ENCODE measurements around the gene LRMDA. TPM values are rescaled to one million over a fixed set of nuclear protein-coding genes. Genes with fewer than 3 reads are reported as not detected.

LRMDA gene
- total RNA-seq, 1 experiment from 2014 or later: 4.8 TPM

DNA sequence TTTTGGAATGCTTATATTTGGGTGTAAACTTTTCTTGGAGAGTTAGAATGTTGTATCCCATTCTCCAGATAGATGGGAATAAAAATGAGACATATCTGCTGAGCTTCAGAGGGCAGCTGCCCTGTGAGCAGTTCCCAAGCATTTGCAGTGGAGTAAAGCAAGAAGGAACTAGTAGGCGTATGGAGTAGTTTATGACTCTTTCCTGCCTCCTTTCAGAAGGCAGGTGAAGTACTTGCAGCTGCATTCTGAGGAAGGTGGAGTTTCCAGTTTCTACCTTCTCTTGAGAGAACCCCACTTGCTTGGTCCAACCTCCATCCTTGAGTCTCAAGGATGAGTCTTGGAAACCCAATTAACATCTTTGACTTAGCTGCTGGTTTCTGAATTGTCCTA is 563.6 kb downstream of the LRMDA start (continued):
- TF ChIP-seq, protein P1, sequence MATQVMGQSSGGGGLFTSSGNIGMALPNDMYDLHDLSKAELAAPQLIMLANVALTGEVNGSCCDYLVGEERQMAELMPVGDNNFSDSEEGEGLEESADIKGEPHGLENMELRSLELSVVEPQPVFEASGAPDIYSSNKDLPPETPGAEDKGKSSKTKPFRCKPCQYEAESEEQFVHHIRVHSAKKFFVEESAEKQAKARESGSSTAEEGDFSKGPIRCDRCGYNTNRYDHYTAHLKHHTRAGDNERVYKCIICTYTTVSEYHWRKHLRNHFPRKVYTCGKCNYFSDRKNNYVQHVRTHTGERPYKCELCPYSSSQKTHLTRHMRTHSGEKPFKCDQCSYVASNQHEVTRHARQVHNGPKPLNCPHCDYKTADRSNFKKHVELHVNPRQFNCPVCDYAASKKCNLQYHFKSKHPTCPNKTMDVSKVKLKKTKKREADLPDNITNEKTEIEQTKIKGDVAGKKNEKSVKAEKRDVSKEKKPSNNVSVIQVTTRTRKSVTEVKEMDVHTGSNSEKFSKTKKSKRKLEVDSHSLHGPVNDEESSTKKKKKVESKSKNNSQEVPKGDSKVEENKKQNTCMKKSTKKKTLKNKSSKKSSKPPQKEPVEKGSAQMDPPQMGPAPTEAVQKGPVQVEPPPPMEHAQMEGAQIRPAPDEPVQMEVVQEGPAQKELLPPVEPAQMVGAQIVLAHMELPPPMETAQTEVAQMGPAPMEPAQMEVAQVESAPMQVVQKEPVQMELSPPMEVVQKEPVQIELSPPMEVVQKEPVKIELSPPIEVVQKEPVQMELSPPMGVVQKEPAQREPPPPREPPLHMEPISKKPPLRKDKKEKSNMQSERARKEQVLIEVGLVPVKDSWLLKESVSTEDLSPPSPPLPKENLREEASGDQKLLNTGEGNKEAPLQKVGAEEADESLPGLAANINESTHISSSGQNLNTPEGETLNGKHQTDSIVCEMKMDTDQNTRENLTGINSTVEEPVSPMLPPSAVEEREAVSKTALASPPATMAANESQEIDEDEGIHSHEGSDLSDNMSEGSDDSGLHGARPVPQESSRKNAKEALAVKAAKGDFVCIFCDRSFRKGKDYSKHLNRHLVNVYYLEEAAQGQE (IDR thresholded peaks at IDR 0.05; ENCODE audit: low read depth): no peak
- TF ChIP-seq RAD21 (IDR thresholded peaks at IDR 0.05; ENCODE audit: low read depth) (no peak), SP1 (IDR thresholded peaks at IDR 0.05; ENCODE audit: low read depth) (no peak)
- TF ChIP-seq, protein P2, sequence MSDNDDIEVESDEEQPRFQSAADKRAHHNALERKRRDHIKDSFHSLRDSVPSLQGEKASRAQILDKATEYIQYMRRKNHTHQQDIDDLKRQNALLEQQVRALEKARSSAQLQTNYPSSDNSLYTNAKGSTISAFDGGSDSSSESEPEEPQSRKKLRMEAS (IDR thresholded peaks at IDR 0.05): no peak

DNA sequence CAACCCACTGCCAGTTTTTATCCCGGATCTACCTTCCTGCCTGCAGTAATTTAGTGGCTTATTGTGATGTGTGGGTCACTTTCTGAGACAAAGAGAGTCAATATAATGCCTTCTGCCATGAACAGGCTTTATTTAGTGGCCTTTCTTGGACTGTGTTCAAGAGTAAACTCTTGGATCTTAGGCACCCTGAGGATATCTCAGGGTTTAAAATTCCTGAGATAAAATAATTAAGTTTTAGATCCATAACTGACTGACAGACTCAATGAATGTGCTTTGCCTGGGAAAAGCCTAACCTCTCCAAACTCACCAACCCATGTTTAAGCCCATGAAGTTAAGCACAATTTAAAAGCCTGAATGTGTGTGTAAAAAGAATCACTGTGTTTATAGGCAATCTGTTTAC is 564.3 kb downstream of the LRMDA start:
- H3K79me2 ChIP-seq (ENCODE audit: insufficient read depth, low read length): no peaks in the 10 kb centered on the region
- no peaks in the 10 kb centered on the region for H3K36me3 ChIP-seq (ENCODE audit: control insufficient read depth in 1 of 2, insufficient read depth in 2 of 2, low read length in 2 of 2)
- ATAC-seq (no peak), DNase-seq (ENCODE audit: low read depth, low spot score) (no peak)
- H3K27ac ChIP-seq (ENCODE audit: low read depth, low read length): no peak overlapping the region
- no TSS peak for BruUV-seq (replicated peaks)
- H3K9ac ChIP-seq (ENCODE audit: low read length): no peak overlapping the region
- intact Hi-C loops (cut with micrococcal nuclease): no loop called here
- no peaks in the 10 kb centered on the region for H4K20me1 ChIP-seq (ENCODE audit: insufficient read depth)
- ChIA-PET POLR2A (no interaction called here), RAD21 (ENCODE audit: low non-redundant PET in 1 of 2, low total read pairs in 2 of 2, uncharacterized antibody in 2 of 2, unreplicated experiment in 2 of 2) (no interaction called here), CTCF (no interaction called here)
- H2AFZ ChIP-seq (ENCODE audit: low read depth, low read length, poor library complexity, severe bottlenecking): no peak overlapping the region
- H3K4me2 ChIP-seq (ENCODE audit: low read length): no peak overlapping the region
- H3K4me3 ChIP-seq (replicated peaks in 1 of 2; ENCODE audit: low read depth in 1 of 2, low read length in 2 of 2): no peak overlapping the region
- peaks cover 0 to 9% of the 10 kb centered on the region in 2 experiments; a peak in 2 of 4 replicates for H3K4me1 ChIP-seq (ENCODE audit: control insufficient read depth in 1 of 2, insufficient read depth in 2 of 2, low read length in 2 of 2)
- no peaks in the 10 kb centered on the region for H3K9me3 ChIP-seq (ENCODE audit: control insufficient read depth in 1 of 2, insufficient read depth in 1 of 2, low read depth in 1 of 2, low read length in 2 of 2)
- H3K9me2 ChIP-seq (ENCODE audit: insufficient read depth): no peaks in the 10 kb centered on the region
- peaks cover 17% of the 10 kb centered on the region for H3K27me3 ChIP-seq (ENCODE audit: insufficient read depth, low read length)
- no peak for TF ChIP-seq TCF7L2 (IDR thresholded peaks at IDR 0.05; ENCODE audit: borderline replicate concordance, extremely low read depth, insufficient read depth, insufficient read length)
- TF ChIP-seq POLR2A (IDR thresholded peaks at IDR 0.05; ENCODE audit: borderline replicate concordance, extremely low read depth, insufficient read depth, insufficient read length): no peak
- no peak for TF ChIP-seq EGR1 (IDR thresholded peaks at IDR 0.05; ENCODE audit: low read depth)
- no peak for TF ChIP-seq ZFX (IDR thresholded peaks at IDR 0.05)

Data from HCT116 (cell line).